ENCODE data around the gene TSEN15.

TSEN15 gene

DNA sequence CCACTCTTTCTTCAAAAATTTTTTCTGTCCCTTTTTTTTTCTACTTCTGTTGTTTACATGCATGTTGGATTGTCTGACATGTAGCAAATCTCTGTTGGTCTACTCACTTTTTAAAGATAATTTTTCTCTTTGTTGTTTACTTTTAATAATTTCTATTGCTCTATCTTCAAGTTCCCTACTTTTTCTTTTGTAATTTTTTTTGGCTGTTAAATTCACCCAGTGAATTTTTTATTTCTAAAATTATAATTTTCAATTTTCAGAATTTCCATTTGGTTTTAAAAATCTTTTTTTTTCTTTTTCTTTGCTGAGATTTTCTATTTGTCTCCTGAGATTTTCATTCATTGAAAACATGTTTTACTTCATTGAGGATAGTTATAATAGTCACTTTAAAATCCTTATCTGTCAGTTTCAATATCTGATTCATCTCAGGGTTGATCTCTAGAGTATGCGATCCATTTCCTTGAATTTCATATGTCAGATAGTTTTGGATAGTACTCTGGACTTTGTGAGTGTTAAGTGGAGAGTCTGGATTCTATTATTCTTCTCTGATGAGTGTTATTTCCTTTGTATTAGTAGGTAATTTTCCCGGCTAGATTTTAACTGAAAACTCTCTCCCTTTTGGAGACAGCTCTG lies 1.6 kb upstream of the TSEN15 start:
- no peaks in the 10 kb centered on the region for H3K27me3 ChIP-seq (ENCODE audit: insufficient read depth, poor library complexity, severe bottlenecking)
- H3K27ac ChIP-seq (replicated peaks) = no peak overlapping the region
- TF ChIP-seq SPI1 (IDR thresholded peaks at IDR 0.05; ENCODE audit: borderline replicate concordance, low read depth) (no peak), GABPA (IDR thresholded peaks at IDR 0.05; ENCODE audit: low read depth) (no peak), POLR2AphosphoS5 (IDR thresholded peaks at IDR 0.05; ENCODE audit: low read depth) (no peak), CTCF (IDR thresholded peaks at IDR 0.05; ENCODE audit: insufficient read depth, low read length) (no peak)
- TF ChIP-seq, protein P1, sequence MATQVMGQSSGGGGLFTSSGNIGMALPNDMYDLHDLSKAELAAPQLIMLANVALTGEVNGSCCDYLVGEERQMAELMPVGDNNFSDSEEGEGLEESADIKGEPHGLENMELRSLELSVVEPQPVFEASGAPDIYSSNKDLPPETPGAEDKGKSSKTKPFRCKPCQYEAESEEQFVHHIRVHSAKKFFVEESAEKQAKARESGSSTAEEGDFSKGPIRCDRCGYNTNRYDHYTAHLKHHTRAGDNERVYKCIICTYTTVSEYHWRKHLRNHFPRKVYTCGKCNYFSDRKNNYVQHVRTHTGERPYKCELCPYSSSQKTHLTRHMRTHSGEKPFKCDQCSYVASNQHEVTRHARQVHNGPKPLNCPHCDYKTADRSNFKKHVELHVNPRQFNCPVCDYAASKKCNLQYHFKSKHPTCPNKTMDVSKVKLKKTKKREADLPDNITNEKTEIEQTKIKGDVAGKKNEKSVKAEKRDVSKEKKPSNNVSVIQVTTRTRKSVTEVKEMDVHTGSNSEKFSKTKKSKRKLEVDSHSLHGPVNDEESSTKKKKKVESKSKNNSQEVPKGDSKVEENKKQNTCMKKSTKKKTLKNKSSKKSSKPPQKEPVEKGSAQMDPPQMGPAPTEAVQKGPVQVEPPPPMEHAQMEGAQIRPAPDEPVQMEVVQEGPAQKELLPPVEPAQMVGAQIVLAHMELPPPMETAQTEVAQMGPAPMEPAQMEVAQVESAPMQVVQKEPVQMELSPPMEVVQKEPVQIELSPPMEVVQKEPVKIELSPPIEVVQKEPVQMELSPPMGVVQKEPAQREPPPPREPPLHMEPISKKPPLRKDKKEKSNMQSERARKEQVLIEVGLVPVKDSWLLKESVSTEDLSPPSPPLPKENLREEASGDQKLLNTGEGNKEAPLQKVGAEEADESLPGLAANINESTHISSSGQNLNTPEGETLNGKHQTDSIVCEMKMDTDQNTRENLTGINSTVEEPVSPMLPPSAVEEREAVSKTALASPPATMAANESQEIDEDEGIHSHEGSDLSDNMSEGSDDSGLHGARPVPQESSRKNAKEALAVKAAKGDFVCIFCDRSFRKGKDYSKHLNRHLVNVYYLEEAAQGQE (IDR thresholded peaks at IDR 0.05; ENCODE audit: insufficient replicate concordance, low read depth) = no peak
- H3K4me3 ChIP-seq (replicated peaks; ENCODE audit: insufficient read depth, low read length) = no peak overlapping the region
- no peak for DNase-seq (ENCODE audit: low read depth in 1 of 2, low spot score in 1 of 2)

DNA sequence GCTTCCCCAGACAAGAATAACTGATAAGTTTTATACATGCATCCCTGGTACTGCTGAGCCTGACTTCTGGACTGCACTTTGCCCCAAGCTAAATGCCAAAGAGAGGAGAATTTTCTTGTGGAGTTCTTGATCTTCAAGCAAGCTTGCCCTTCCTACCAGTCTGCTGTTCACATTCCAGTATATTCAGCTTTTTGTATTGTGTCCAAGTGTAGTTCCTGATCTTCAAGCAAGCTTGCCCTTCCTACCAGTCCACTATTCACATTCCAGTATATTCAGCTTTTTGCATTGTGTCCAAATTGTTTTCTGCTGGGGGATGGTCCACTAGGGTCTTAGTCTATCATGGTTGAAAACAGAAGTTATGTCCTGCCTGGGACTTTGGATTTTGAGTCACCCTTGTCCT lies 894 bp upstream of the TSEN15 start:
- DNase-seq (ENCODE audit: low read depth in 1 of 2, low spot score in 1 of 2) = no peak
- no peak overlapping the region for H3K4me3 ChIP-seq (replicated peaks; ENCODE audit: insufficient read depth, low read length)
- no peak for TF ChIP-seq POLR2AphosphoS5 (IDR thresholded peaks at IDR 0.05; ENCODE audit: low read depth)
- TF ChIP-seq, protein P1 (IDR thresholded peaks at IDR 0.05; ENCODE audit: insufficient replicate concordance, low read depth) = no peak
- no peak for TF ChIP-seq GABPA (IDR thresholded peaks at IDR 0.05; ENCODE audit: low read depth)
- no peak for TF ChIP-seq SPI1 (IDR thresholded peaks at IDR 0.05; ENCODE audit: borderline replicate concordance, low read depth)
- TF ChIP-seq CTCF (IDR thresholded peaks at IDR 0.05; ENCODE audit: insufficient read depth, low read length) = no peak
- H3K27ac ChIP-seq (replicated peaks) = peak overlapping the region; percentile 89
- no peaks in the 10 kb centered on the region for H3K27me3 ChIP-seq (ENCODE audit: insufficient read depth, poor library complexity, severe bottlenecking)

- H3K4me3 ChIP-seq (replicated peaks; ENCODE audit: insufficient read depth, low read length) = peak overlapping the region; percentile 86
- no peaks in the 10 kb centered on the region for H3K27me3 ChIP-seq (ENCODE audit: insufficient read depth, poor library complexity, severe bottlenecking)
- H3K27ac ChIP-seq (replicated peaks) = peak overlapping the region; percentile 89
- peak in 1 of 2 experiments; percentile 5 for DNase-seq (ENCODE audit: low read depth in 1 of 2, low spot score in 1 of 2)
- TF ChIP-seq SPI1 (IDR thresholded peaks at IDR 0.05; ENCODE audit: borderline replicate concordance, low read depth) (no peak), POLR2AphosphoS5 (IDR thresholded peaks at IDR 0.05; ENCODE audit: low read depth) (no peak), GABPA (IDR thresholded peaks at IDR 0.05; ENCODE audit: low read depth) (no peak), CTCF (IDR thresholded peaks at IDR 0.05; ENCODE audit: insufficient read depth, low read length) (no peak)
- TF ChIP-seq, protein P1 (IDR thresholded peaks at IDR 0.05; ENCODE audit: insufficient replicate concordance, low read depth) = no peak
These were observed 419 bp upstream of the TSEN15 start for GRCh38 chr1:184051138-184051484.

Measured in HL-60 (cell line).